Measurements from ENCODE around the gene NECAB2.

DNA sequence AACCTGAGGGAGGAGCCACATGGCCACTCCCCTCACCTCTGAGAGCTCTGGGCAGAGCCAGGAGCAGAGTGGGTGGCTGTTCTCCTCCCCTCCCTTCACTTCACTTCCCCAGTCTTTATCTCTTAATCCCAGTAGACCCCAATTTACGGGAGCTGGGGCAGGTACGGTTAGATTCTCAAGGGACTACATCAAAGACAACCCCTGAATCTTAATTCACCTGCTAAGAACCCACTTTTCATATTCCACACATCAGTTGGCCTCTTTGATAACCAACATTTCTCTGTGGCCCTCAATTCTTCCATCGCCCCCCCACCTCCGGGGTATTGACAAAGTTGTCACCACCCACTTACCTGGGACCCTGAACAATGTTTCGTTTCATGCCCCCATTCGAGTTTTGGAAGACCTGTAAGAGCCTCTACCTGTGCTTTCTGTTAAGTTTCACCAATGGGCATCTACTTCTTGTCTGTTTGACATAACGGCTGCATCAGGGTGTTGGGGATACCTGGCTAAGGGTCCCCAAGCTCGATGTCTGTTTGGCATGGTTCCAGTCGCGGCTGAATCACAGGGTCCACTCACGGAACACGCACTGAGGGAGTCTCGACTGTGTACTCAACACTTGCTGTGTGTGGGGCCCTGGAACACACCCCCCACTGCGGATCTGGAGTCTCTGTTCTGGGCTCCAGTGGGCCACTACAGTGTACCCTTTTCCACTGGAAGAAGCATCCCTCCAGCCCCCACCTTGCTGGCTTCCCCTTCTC lies 46.7 kb downstream of the NECAB2 start:
- no peak for TF ChIP-seq POLR2A (IDR thresholded peaks at IDR 0.05)
- TF ChIP-seq, protein P1, sequence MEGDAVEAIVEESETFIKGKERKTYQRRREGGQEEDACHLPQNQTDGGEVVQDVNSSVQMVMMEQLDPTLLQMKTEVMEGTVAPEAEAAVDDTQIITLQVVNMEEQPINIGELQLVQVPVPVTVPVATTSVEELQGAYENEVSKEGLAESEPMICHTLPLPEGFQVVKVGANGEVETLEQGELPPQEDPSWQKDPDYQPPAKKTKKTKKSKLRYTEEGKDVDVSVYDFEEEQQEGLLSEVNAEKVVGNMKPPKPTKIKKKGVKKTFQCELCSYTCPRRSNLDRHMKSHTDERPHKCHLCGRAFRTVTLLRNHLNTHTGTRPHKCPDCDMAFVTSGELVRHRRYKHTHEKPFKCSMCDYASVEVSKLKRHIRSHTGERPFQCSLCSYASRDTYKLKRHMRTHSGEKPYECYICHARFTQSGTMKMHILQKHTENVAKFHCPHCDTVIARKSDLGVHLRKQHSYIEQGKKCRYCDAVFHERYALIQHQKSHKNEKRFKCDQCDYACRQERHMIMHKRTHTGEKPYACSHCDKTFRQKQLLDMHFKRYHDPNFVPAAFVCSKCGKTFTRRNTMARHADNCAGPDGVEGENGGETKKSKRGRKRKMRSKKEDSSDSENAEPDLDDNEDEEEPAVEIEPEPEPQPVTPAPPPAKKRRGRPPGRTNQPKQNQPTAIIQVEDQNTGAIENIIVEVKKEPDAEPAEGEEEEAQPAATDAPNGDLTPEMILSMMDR (IDR thresholded peaks at IDR 0.05): no peak
